Mesenchymal stem cell (in vitro differentiated cells and primary cell): ENCODE measurements around the gene IL24.

ENCODE experiments used
- DNase-seq: peaks from one replicate; pipeline ENCODE4 v3.0.0-alpha.2; 2013
- H2AFZ ChIP-seq: one replicate; pipeline ENCODE4 v1.6.1; 2013; ENCODE audit warnings: low read depth, mild to moderate bottlenecking, control low read depth, inconsistent platforms, low read length, moderate library complexity
- H2AK5ac ChIP-seq: 2 replicates; pipeline ENCODE4 v1.6.1; 2013; ENCODE audit warnings: low read length, moderate library complexity, mild to moderate bottlenecking, inconsistent platforms; ENCODE audit not compliant: severe bottlenecking
- H2BK120ac ChIP-seq: one replicate; pipeline ENCODE4 v1.6.1; 2013; ENCODE audit warnings: low read depth, mild to moderate bottlenecking, inconsistent platforms, low read length, moderate library complexity
- H2BK12ac ChIP-seq, 2 experiments: one replicate each; pipeline ENCODE4 v1.6.1; 2013; ENCODE audit warnings: inconsistent platforms in 2 of 2, low read length in 2 of 2, mild to moderate bottlenecking in 2 of 2, moderate library complexity in 2 of 2, control low read depth in 1 of 2
- H2BK15ac ChIP-seq: one replicate; pipeline ENCODE4 v1.6.1; 2013; ENCODE audit warnings: mild to moderate bottlenecking, low read depth, inconsistent platforms; ENCODE audit not compliant: poor library complexity, severe bottlenecking
- H2BK5ac ChIP-seq: 2 replicates; pipeline ENCODE4 v1.6.1; 2013; ENCODE audit warnings: low read depth, mild to moderate bottlenecking, low read length, control low read depth, inconsistent platforms; ENCODE audit not compliant: poor library complexity, severe bottlenecking
- H3K14ac ChIP-seq, 2 experiments: one replicate each; pipeline ENCODE4 v1.6.1; 2013; ENCODE audit warnings: inconsistent platforms in 2 of 2, low read length in 2 of 2, control low read depth in 1 of 2, mild to moderate bottlenecking in 1 of 2, moderate library complexity in 1 of 2
- H3K18ac ChIP-seq, 2 experiments: one replicate each; pipeline ENCODE4 v1.6.1; 2013; ENCODE audit warnings: inconsistent platforms in 2 of 2, low read length in 2 of 2, control low read depth in 1 of 2, low read depth in 1 of 2, mild to moderate bottlenecking in 1 of 2
- H3K23ac ChIP-seq, 2 experiments: one replicate each; pipeline ENCODE4 v1.6.1; 2013; ENCODE audit warnings: inconsistent platforms in 2 of 2, low read length in 2 of 2, mild to moderate bottlenecking in 2 of 2, moderate library complexity in 2 of 2, control low read depth in 1 of 2
- H3K27ac ChIP-seq: 2 replicates; pipeline ENCODE4 v1.5.1; 2013; ENCODE audit warnings: mild to moderate bottlenecking, moderate library complexity, low read length, control low read depth, inconsistent platforms; ENCODE audit not compliant: poor library complexity, severe bottlenecking
- H3K27me3 ChIP-seq, 2 experiments: 2 replicates each; pipeline versions ENCODE4 v1.6.1 to v1.7.0; 2013; ENCODE audit warnings: low read length in 2 of 2, mild to moderate bottlenecking in 2 of 2, moderate library complexity in 2 of 2, control low read depth in 1 of 2, inconsistent platforms in 1 of 2; ENCODE audit not compliant: control insufficient read depth in 1 of 2, insufficient read depth in 1 of 2
- H3K36me3 ChIP-seq, 2 experiments: 2 replicates each; pipeline versions ENCODE4 v1.6.1 to v1.7.0; 2013; ENCODE audit warnings: low read length in 2 of 2, control low read depth in 1 of 2, inconsistent platforms in 1 of 2, low read depth in 1 of 2, mild to moderate bottlenecking in 1 of 2; ENCODE audit not compliant: insufficient read depth in 2 of 2, control insufficient read depth in 1 of 2
- H3K4ac ChIP-seq, 2 experiments: one replicate each; pipeline ENCODE4 v1.6.1; 2013; ENCODE audit warnings: inconsistent platforms in 2 of 2, low read length in 2 of 2, mild to moderate bottlenecking in 2 of 2, moderate library complexity in 2 of 2, control low read depth in 1 of 2, low read depth in 1 of 2
- H3K4me1 ChIP-seq: 2 replicates; pipeline ENCODE4 v1.6.1; 2013; ENCODE audit warnings: low read depth, low read length, control low read depth; ENCODE audit not compliant: control insufficient read depth, insufficient read depth
- H3K4me2 ChIP-seq: 2 replicates; pipeline ENCODE4 v1.6.1; 2013; ENCODE audit warnings: low read length, mild to moderate bottlenecking, inconsistent platforms; ENCODE audit not compliant: poor library complexity, severe bottlenecking
- H3K4me3 ChIP-seq, 2 experiments: 2 replicates each; pipeline versions ENCODE4 v1.5.1 to v1.7.0; 2013; ENCODE audit warnings: low read length in 2 of 2, mild to moderate bottlenecking in 2 of 2, control low read depth in 1 of 2, low read depth in 1 of 2; ENCODE audit not compliant: insufficient read depth in 1 of 2
- H3K79me1 ChIP-seq: replicated peaks from 2 replicates; pipeline ENCODE4 v1.6.1; 2013; ENCODE audit warnings: mild to moderate bottlenecking, control low read depth, low read length, inconsistent platforms; ENCODE audit not compliant: poor library complexity, severe bottlenecking
- H3K9ac ChIP-seq: 2 replicates; pipeline ENCODE4 v1.7.0; 2013; ENCODE audit warnings: mild to moderate bottlenecking, low read length, moderate library complexity
- H3K9me3 ChIP-seq: 2 replicates; pipeline ENCODE4 v1.7.0; 2013; ENCODE audit warnings: mild to moderate bottlenecking, low read length; ENCODE audit not compliant: control insufficient read depth
- H4K8ac ChIP-seq: one replicate; pipeline ENCODE4 v1.6.1; 2013; ENCODE audit warnings: inconsistent platforms, mild to moderate bottlenecking, low read length, moderate library complexity
- H4K91ac ChIP-seq: one replicate; pipeline ENCODE4 v1.6.1; 2013; ENCODE audit warnings: mild to moderate bottlenecking, low read length, inconsistent platforms
- WGBS: methylation state at CpG from one replicate; pipeline ENCODE4 v1.1.7; 2013; ENCODE audit warnings: mixed read lengths; 5-methylcytosine and 5-hydroxymethylcytosine counted together

Gene IL24

GRCh38 chr1:206890125-206891060 is 6.8 kb upstream of the IL24 start:
- Histone ChIP-seq H2AK5ac (no peak overlapping the region), H3K79me1 (no peaks in the 10 kb centered on the region), H2BK120ac (peak overlapping the region; percentile 64), H2BK12ac (peak overlapping the region; percentile 75 to 91), H3K36me3 (no peaks in the 10 kb centered on the region), H3K27me3 (peaks cover 0 to 15% of the 10 kb centered on the region in 2 experiments), H2BK5ac (no peak overlapping the region), H3K4ac (peak overlapping the region in 1 of 2 experiments; percentile 60), H4K91ac (peak overlapping the region; percentile 77), H3K27ac (no peak overlapping the region), H3K14ac (no peak overlapping the region), H2BK15ac (no peak overlapping the region), H3K9me3 (no peaks in the 10 kb centered on the region), H2AFZ (no peak overlapping the region), H3K4me1 (no peaks in the 10 kb centered on the region), H3K4me3 (no peak overlapping the region), H3K23ac (no peak overlapping the region), H3K4me2 (no peak overlapping the region), H3K18ac (peak overlapping the region; percentile 3 to 88), H4K8ac (peak overlapping the region; percentile 41), H3K9ac (peak overlapping the region; percentile 41)
- peak; percentile 93 for DNase-seq
- WGBS: 77% methylated on average over 15 of the region's 15 CpGs

GRCh38 chr1:206891412-206891811 is 5.8 kb upstream of the IL24 start:
- peaks cover 0 to 13% of the 10 kb centered on the region in 2 experiments for H3K27me3 ChIP-seq

GRCh38 chr1:206892351-206892984 is 4.8 kb upstream of the IL24 start:
- Histone ChIP-seq H2AK5ac (no peak overlapping the region), H2BK12ac (no peak overlapping the region), H3K36me3 (no peaks in the 10 kb centered on the region), H3K9me3 (no peaks in the 10 kb centered on the region), H3K27ac (no peak overlapping the region), H3K14ac (no peak overlapping the region), H3K27me3 (peaks cover 0 to 9% of the 10 kb centered on the region in 2 experiments), H3K9ac (no peak overlapping the region), H3K4me3 (no peak overlapping the region), H2BK15ac (no peak overlapping the region), H3K23ac (no peak overlapping the region), H3K4me2 (no peak overlapping the region), H4K91ac (no peak overlapping the region), H3K18ac (no peak overlapping the region), H3K79me1 (no peaks in the 10 kb centered on the region), H2BK5ac (no peak overlapping the region), H3K4me1 (no peaks in the 10 kb centered on the region), H2BK120ac (no peak overlapping the region), H4K8ac (no peak overlapping the region), H3K4ac (no peak overlapping the region), H2AFZ (no peak overlapping the region)
- WGBS: 54% methylated on average over 3 of the region's 3 CpGs
- peak; percentile 60 for DNase-seq

More at GRCh38 chr1:206891412-206891811, 5.8 kb upstream of the IL24 start:
- no peaks in the 10 kb centered on the region for H3K4me1 ChIP-seq
- H3K9me3 ChIP-seq: no peaks in the 10 kb centered on the region
- no peak overlapping the region for H3K4me3 ChIP-seq
- H2AK5ac ChIP-seq: no peak overlapping the region
- no peaks in the 10 kb centered on the region for H3K79me1 ChIP-seq
- no peak for DNase-seq
- H4K91ac ChIP-seq: no peak overlapping the region
- no peak overlapping the region for H3K14ac ChIP-seq
- H2BK5ac ChIP-seq: no peak overlapping the region
- no peak overlapping the region for H2BK120ac ChIP-seq
- no peak overlapping the region for H3K27ac ChIP-seq
- H3K9ac ChIP-seq: no peak overlapping the region
- no peak overlapping the region for H4K8ac ChIP-seq
- WGBS: 80% methylated on average over 1 of the region's 1 CpG
- H3K18ac ChIP-seq: no peak overlapping the region
- no peaks in the 10 kb centered on the region for H3K36me3 ChIP-seq
- H2BK12ac ChIP-seq: peak overlapping the region in 1 of 2 experiments; percentile 40
- H2AFZ ChIP-seq: no peak overlapping the region
- H3K4me2 ChIP-seq: no peak overlapping the region
- H3K23ac ChIP-seq: no peak overlapping the region
- peak overlapping the region; percentile 18 for H2BK15ac ChIP-seq
- no peak overlapping the region for H3K4ac ChIP-seq

GRCh38 chr1:206893380-206893779 is 3.9 kb upstream of the IL24 start:
- no peak overlapping the region for H4K8ac ChIP-seq
- 100% methylated on average over 1 of the region's 2 CpGs for WGBS
- no peak overlapping the region for H3K4me2 ChIP-seq
- H3K27me3 ChIP-seq: peaks cover 0 to 9% of the 10 kb centered on the region in 2 experiments
- no peaks in the 10 kb centered on the region for H3K79me1 ChIP-seq
- H4K91ac ChIP-seq: no peak overlapping the region
- H3K4ac ChIP-seq: no peak overlapping the region
- no peaks in the 10 kb centered on the region for H3K36me3 ChIP-seq
- no peak overlapping the region for H3K9ac ChIP-seq
- H3K4me3 ChIP-seq: no peak overlapping the region
- H2AFZ ChIP-seq: no peak overlapping the region
- no peak overlapping the region for H2BK5ac ChIP-seq
- H2BK120ac ChIP-seq: no peak overlapping the region
- H3K4me1 ChIP-seq: peaks cover 2% of the 10 kb centered on the region
- no peak overlapping the region for H2AK5ac ChIP-seq
- no peak overlapping the region for H3K27ac ChIP-seq
- H3K9me3 ChIP-seq: no peaks in the 10 kb centered on the region
- H3K14ac ChIP-seq: no peak overlapping the region
- no peak overlapping the region for H2BK15ac ChIP-seq
- no peak overlapping the region for H3K18ac ChIP-seq
- no peak overlapping the region for H2BK12ac ChIP-seq
- DNase-seq: no peak
- H3K23ac ChIP-seq: no peak overlapping the region
